ENCODE measurements around the gene PIM1.
A peak's percentile ranks its signal among the peaks of the same experiment; 100 is the strongest.
"Not testable (repeated sequence)": the region's sequence is repeated elsewhere in the genome, so short reads cannot be mapped to it uniquely, and the experiment has no call there.

Gene PIM1

GRCh38 chr6:37169496-37170272 lies at the start of gene PIM1:
TSS of gene PIM1 (plus strand) at chr6:37170152. CDS start at chr6:37170576, 424 bp downstream.
- DNase-seq = peak; percentile 98

DNA sequence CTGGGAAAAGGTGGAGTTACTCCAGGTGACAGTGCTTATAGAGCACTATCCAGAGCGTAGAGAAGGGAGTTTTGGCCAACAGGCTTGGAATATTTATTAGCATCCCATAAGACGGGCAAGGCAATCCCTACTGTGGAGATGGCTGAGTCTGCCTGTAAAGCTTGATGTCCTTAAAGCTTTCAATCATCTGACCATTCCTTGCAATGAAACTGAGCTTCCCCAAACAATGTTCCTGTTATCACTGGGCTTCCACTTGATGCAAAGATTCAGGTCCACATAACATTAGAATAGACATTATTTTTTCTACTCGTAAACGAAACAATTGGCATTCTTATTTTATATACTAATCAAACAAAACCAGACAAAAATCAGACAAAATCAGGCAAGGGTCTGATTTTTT lies 48.4 kb upstream of the PIM1 start:
- no peak for DNase-seq

- no peak for DNase-seq
Measured at GRCh38 chr6:37122861-37123260, 47.1 kb upstream of the PIM1 start.

DNA sequence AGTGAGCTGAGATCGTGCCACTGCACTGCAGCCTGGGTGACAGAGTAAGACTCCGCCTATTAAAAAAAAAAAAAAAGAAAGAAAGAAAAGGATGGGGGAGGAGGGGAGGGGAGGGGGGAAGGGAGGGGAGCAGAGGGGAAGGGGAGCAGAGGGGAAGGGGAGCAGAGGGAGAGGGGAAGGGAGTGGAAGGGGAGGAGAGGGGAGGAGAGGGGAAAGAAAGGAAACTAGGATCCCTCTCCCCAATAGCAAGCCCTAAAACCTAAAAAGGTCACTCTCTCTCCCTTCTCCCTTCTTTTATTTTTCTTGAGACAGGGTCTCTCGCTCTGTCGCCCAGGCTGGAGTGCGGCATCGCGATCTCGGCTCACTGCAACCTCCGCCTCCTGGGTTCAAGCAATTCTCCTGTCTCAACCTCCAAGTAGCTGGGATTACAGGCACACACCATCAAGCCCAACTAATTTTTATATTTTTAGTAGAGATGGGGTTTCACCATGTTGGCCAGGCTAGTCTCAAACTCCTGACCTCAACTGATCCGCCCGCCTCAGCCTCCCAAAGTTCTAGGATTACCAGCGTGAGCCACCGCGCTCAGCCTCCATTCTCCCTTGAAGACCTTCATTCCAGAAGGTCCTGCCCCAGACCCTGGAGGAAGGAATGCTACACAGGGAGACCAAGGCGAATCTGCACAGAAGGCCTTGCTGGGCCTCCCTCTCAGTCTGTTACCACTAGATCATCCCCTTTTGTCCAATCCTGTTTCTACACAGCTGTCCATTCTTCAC lies 45.8 kb upstream of the PIM1 start:
- DNase-seq = no peak

DNA sequence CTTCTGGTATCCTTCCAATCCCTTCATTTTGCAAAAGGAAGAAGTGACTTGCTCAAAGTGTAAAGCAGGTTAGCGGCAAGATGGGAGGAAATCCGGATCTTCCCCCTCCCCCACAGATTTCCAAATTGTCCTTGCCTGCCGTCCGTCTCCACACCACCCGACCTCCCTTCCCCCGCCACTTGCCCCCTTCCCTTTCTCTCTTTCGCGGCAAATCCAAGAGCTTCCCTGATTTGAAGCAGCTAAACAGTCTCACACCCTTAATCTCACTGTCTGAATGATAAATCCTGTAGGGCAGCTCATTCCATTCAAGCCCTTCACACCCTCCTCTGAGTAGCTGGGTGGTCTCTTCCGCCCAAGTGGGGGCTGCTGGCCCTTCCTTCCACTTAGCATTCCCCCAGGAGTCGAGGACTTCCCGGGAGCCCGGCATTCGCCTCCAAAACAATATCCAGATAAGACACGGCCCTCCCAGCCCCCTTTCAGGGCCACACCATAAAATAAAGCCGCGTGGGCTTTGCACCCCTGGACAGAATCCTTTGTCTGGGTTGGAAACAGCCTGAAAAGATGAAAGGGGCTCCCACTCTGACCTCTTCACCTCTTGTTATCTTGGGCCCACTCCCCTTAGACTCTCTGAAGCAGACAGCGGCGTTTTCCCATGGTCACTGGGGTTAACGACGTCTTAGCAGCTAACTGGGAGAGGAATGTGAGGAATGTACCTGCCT lies 44.0 kb upstream of the PIM1 start:
- no peak for DNase-seq

GRCh38 chr6:37126493-37126958 lies 43.4 kb upstream of the PIM1 start:
- DNase-seq = no peak

DNA sequence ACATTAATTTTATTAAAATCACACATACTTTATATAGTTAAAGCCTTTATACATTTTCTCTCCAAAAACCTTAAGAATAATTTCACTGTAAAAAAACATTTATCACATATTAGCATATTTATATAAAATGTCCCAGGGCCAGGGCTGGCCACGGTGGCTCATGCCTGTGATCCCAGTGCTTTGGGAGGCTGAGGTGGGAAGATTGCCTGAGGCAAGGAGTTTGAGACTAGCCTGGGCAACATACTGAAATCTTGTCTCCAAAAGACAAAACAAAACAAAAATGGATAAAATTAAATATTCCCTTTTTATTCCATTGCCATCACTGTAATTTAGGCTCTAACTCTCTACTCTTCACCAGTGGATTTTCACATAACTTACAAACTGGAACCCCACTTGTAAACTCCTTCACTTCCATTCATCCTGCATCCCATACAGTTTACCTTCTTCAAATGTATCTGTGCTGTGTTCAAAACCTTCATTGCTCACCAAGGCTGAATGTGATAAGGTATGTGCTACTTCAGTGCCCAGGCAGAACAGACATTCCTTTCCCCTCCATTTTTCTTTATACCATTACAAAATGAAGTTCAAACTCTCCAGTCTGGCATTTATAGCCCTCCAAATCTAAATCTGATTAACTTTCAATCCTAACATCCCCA lies 42.9 kb upstream of the PIM1 start:
- DNase-seq = no peak

DNA sequence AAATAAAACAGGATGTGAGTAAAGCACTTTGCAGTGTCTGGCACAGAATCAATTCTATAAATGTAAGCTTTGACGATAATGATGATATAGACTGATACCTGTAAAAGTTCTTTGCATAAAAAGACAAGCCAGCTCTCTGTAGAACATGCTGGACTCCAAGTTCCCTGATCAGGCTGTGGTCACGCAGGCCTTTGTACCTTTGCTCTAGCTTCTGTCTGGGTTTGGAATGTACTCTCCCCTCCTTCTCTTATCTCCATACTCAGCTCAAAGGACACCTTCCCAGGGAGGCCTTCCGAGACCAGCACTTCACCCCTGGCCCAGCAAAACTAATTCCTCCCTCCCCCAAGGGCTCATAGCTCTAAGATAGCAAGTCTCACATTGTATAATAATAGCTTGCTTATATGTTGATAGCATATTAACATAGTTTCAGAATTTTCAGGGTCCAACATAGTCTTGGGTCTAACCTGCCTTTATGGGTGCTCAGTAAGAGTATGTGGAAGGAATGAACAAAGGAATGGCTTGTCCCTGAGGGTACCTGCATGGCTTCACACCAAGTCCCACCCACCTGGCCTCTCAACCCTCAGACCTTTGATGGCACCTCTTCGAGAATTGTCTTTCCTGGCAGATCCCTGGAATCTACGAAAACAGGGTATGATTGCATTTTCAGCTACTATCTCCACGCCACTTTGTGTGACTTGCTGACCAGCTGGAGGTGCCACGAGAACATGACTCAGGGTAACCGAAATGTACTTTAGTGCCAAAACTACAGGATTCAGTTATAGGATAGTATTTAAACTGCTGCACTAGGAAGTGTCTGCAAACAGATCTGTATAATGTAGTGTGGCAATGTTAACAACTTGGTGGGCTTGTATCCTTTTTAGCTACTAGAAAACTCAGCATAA lies 41.7 kb upstream of the PIM1 start:
- no peak for DNase-seq

GRCh38 chr6:37128863-37129443 lies 41.0 kb upstream of the PIM1 start:
- not testable (repeated sequence) for DNase-seq

DNA sequence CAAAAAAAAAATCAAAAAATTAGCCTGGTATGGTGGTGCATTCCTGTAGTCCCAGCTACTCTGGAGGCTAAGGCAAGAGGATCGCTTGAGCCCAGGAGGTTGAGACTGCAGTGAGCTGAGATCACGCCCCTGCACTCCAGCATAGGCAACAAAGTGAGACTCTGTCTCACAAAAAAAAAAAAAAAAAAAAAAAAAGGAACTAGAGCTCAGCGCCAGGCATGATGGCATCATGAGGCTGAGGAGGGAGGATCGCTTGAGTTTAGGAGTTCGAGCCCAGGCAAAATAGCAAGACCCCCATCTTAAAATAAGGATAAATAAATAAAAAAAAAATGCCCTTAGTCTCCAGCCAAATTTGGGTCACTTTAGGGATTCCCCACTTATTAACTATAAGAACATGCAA lies 40.4 kb upstream of the PIM1 start:
- no peak for DNase-seq

- no peak for DNase-seq
Measured at GRCh38 chr6:37130704-37131103, 39.2 kb upstream of the PIM1 start.

- DNase-seq = no peak
Measured at GRCh38 chr6:37131104-37131959, 38.6 kb upstream of the PIM1 start.

DNA sequence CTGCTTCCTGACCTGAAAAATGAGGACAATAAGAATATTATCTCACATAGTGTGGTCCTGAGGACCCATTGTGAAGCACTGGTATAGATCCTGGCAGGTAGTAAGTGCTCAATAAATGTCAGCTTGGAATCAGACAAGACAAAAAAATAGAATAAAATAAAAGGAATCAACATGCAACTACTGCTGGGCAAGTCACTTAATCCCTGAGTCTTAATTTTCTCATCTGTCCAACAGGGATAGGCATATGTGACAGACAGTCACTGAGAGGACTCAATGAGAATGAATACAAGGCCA lies 38.0 kb upstream of the PIM1 start:
- no peak for DNase-seq

GRCh38 chr6:37134036-37134395 lies 35.9 kb upstream of the PIM1 start:
- no peak for DNase-seq

- DNase-seq = no peak
Measured at GRCh38 chr6:37134396-37135191, 35.4 kb upstream of the PIM1 start.

- no peak for DNase-seq
Measured at GRCh38 chr6:37135835-37136694, 33.9 kb upstream of the PIM1 start.

- no peak for DNase-seq
Measured at GRCh38 chr6:37136821-37137200, 33.1 kb upstream of the PIM1 start.

DNA sequence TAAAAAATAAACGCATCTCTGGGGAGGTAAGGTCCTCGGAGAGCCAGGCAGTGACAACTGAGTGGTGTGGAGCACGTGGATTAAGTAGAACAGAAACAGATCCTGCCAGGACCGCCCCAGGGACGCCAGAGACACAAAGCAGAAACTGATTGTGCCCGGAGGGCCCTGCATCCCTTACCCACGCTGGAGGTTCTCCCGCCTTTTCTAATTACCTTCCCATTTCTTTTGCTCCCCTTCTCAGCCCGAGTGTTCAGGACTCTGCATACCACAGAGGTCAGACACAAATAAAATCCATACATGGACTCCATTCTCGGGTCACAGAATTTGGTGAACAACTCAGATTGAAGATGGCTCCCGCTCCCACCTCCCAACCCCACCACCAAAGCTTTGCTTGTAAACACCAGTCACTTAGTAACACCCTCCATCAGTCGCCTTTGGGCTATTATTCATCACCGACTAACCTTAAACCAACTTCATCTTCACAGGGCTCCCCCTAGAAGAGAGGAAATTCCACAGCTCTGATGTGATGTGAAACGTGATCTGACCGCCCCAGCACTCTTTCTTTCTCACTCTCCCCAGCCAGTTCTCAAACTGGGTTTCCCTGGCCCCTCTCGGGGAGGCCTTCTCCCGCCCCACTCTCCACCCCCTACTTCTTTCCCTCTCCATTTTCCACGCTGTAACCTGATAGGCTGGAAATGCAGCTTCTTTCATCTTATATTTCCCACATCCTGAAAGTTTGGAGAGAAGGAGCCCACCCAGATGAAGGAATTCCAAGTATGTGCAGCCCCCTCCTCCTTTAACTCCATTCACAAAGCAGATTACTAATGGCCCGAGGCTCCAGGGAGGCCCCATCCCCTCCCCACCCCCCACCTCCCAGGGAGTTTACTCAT lies 32.5 kb upstream of the PIM1 start:
- no peak for DNase-seq

Measured in activated T-cell treated with anti-CD3 and anti-CD28 coated beads for 4 hours (primary cell).